ENCODE results near the gene EBP. TPM values are rescaled to one million over a fixed set of nuclear protein-coding genes. Genes with fewer than 3 reads are reported as not detected.

Gene EBP
- total and polyA plus RNA-seq, 9 of the 15 experiments (the other 6 are each of a cell fraction or from before 2014, with no cell fraction given) = 228 to 987 (median 274) TPM

DNA sequence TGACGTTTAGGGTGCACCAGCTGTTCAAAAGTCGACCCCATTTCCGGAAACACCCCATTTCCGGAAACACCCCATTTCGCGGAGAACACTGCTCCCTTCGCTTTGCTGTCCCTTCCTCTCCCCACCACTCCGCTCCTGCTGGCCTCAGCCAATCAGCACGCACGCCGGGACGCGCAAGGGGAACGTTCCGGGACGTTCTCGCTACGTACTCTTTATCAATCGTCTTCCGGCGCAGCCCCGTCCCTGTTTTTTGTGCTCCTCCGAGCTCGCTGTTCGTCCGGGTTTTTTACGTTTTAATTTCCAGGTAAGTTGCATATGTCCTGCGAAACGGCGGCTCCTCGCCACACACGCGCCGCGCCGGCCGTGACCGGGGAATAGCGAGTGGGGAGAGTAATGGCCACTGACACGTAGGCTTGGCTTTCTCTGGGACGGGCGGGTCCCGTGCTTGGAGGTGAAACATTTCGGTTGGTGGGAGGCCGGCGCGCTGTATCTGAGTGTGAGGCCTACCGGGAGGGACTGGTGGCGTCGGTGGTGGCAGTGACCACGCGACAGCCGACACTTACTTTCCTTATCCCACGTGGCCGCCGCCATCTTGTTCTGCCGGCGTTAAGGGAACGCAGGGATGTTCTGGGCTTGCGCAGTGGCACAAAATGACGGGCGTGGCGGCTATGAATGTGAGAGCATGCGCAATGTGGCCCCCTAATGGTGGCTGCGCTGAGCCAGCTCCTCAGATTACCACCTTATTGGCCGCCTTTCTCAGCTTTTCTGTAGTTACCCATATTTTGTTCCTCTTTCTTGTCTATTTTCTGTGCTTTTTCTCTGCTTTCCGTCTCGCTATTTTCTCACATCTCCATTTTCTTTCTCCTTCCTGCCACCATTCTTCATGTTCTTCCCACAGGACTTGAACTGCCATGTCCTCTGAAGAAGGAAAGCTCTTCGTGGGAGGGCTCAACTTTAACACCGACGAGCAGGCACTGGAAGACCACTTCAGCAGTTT is 53.0 kb downstream of the EBP start, which contains the start of gene RBM3 (continued):
- TF ChIP-seq TCF7 (IDR thresholded peaks at IDR 0.05; ENCODE audit: borderline replicate concordance) = no peak
- TF ChIP-seq MECOM (CRISPR knock-in tag; IDR thresholded peaks at IDR 0.05) = no peak
- TF ChIP-seq TBP (optimal IDR thresholded peaks at IDR 0.05; ENCODE audit: low read depth, low read length) = peak; percentile 86
- TF ChIP-seq, protein P1, sequence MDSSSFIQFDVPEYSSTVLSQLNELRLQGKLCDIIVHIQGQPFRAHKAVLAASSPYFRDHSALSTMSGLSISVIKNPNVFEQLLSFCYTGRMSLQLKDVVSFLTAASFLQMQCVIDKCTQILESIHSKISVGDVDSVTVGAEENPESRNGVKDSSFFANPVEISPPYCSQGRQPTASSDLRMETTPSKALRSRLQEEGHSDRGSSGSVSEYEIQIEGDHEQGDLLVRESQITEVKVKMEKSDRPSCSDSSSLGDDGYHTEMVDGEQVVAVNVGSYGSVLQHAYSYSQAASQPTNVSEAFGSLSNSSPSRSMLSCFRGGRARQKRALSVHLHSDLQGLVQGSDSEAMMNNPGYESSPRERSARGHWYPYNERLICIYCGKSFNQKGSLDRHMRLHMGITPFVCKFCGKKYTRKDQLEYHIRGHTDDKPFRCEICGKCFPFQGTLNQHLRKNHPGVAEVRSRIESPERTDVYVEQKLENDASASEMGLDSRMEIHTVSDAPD (CRISPR knock-in tag; IDR thresholded peaks at IDR 0.05) = no peak
- TF ChIP-seq MCM3 (IDR thresholded peaks at IDR 0.05) = no peak
- 0 out of 2 replicates have a peak, but pooled peaks have one; percentile 55 for TF ChIP-seq KLF13 (tag; IDR thresholded peaks at IDR 0.05; ENCODE audit: borderline replicate concordance, low read depth)
- peak; percentile 97 for TF ChIP-seq NKRF (IDR thresholded peaks at IDR 0.05; ENCODE audit: borderline replicate concordance)
- TF ChIP-seq NR2F6 (CRISPR knock-in tag; IDR thresholded peaks at IDR 0.05) = no peak
- no peak for TF ChIP-seq MAFF (IDR thresholded peaks at IDR 0.05; ENCODE audit: low read length)
- no peak for TF ChIP-seq NFXL1 (CRISPR knock-in tag; IDR thresholded peaks at IDR 0.05)
- peak; percentile 6; the same call in 1 of the 2 replicates for TF ChIP-seq JUND (IDR thresholded peaks at IDR 0.05; ENCODE audit: borderline replicate concordance, low read depth, low read length)
- no peak; the same call in 2 of the 3 replicates for TF ChIP-seq JUND (tag; IDR thresholded peaks at IDR 0.05; ENCODE audit: borderline replicate concordance, low read depth, low read length)
- TF ChIP-seq SP1 (CRISPR knock-in tag; IDR thresholded peaks at IDR 0.05) = peak; percentile 63
- no peak; the same call in 1 of the 2 replicates for TF ChIP-seq TRIM28 (IDR thresholded peaks at IDR 0.05)
- TF ChIP-seq, protein P2, sequence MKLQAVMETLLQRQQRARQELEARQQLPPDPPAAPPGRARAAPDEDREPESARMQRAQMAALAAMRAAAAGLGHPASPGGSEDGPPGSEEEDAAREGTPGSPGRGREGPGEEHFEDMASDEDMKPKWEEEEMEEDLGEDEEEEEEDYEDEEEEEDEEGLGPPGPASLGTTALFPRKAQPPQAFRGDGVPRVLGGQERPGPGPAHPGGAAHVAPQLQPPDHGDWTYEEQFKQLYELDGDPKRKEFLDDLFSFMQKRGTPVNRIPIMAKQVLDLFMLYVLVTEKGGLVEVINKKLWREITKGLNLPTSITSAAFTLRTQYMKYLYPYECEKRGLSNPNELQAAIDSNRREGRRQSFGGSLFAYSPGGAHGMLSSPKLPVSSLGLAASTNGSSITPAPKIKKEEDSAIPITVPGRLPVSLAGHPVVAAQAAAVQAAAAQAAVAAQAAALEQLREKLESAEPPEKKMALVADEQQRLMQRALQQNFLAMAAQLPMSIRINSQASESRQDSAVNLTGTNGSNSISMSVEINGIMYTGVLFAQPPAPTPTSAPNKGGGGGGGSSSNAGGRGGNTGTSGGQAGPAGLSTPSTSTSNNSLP (IDR thresholded peaks at IDR 0.05; ENCODE audit: borderline replicate concordance, low read depth, low read length) = no peak
- TF ChIP-seq XRCC5 (IDR thresholded peaks at IDR 0.05; ENCODE audit: low read depth, low read length) = peak; percentile 73; the same call in 1 of the 2 replicates
